Ovary (tissue), 9 donors: Measurements from ENCODE around the gene HDAC1. TPM values are rescaled to one million over a fixed set of nuclear protein-coding genes. Genes with fewer than 3 reads are reported as not detected.

Source experiments
- DNase-seq, 5 donors: peaks; one replicate each; pipeline ENCODE4 v3.0.0-alpha.2; 2019 to 2020
- H3K27ac ChIP-seq, 2 donors: fragments of 200-600 bp; one replicate each; pipeline versions ENCODE4 v1.5.1 to v1.8.0; 2019 to 2022
- H3K27me3 ChIP-seq: fragments of 200-600 bp; one replicate; pipeline ENCODE4 v1.8.0; 2022
- H3K36me3 ChIP-seq: fragments of 200-600 bp; sonication (generic); one replicate; pipeline ENCODE4 v1.5.1; 2019
- H3K4me1 ChIP-seq: one replicate; pipeline ENCODE4 v1.8.1; 2013; ENCODE audit warnings: mild to moderate bottlenecking, moderate library complexity; ENCODE audit not compliant: insufficient read depth
- H3K4me3 ChIP-seq: fragments of 200-600 bp; sonication (generic); one replicate; pipeline ENCODE4 v1.5.1; 2017
- H3K9me3 ChIP-seq, 2 donors: fragments of 200-600 bp in 1 of 2; sonication (generic) in 1 of 2; one replicate each; pipeline versions ENCODE4 v1.5.1 to v1.8.1; 2013 to 2019; ENCODE audit warnings: mild to moderate bottlenecking in 1 of 2, moderate library complexity in 1 of 2
- EP300 ChIP-seq: sonication (generic); formaldehyde crosslinking; IDR thresholded peaks from one replicate; pipeline ENCODE4 v1.6.1; 2017; ENCODE audit warnings: antibody characterized with exemption
- POLR2A ChIP-seq: fragments of 450-650 bp; IDR thresholded peaks from one replicate; pipeline ENCODE4 v1.6.1; 2017; ENCODE audit warnings: antibody characterized with exemption, mild to moderate bottlenecking, moderate library complexity
- WGBS, 3 donors: extraction: QIAGEN DNeasy Blood & Tissue Kit in 1 of 3; methylation state at CpG; one replicate each; pipeline versions ENCODE4 v1.1.5 to v1.1.7; 2013 to 2017; 5-methylcytosine and 5-hydroxymethylcytosine counted together
- intact Hi-C, 4 donors: fragments of 100-400 bp; cut with DNase I; formaldehyde crosslinking; loops; one replicate each; pipeline versions ENCODE4 v1.11.0 to v1.15.1; 2022 to 2023
- polyA plus RNA-seq, 2 donors: library from polyadenylated mRNA; stranded (reverse); fragments of 200-250 nt in 1 of 2; fragments of 350-450 nt in 1 of 2; fragmentation: Illumina TruSeq in 1 of 2; extraction: RNeasy Lipid Tissue Mini Kit (QIAGEN cat#74804) in 1 of 2; gene quantifications; one replicate each; pipeline ENCODE4 v1.2.3, GENCODE V29; 2013 to 2014
- total RNA-seq, 7 donors: library from RNA; depleted of rRNA in 2 of 7; stranded (reverse); fragments of >200 nt in 2 of 7; fragmentation: NEBNext Ultra II Directional in 3 of 7; extraction: Animal tissue kit (Norgen Biotek cat#: 25700) in 3 of 7; gene quantifications; one replicate each; pipeline versions ENCODE4 v1.1.0 to v1.2.4, GENCODE V29; 2016 to 2023
- TF ChIP-seq, protein P1 (sequence below), 3 donors: fragments of 450-650 bp in 2 of 3; fragments of 200-600 bp in 1 of 3; IDR thresholded peaks; one replicate each; pipeline versions ENCODE4 v1.5.1 to v1.8.0; 2016 to 2022; ENCODE audit warnings: antibody characterized with exemption in 3 of 3, mild to moderate bottlenecking in 1 of 3
- donor health status: DM: no; HTN: no; CAD: no; lungs with moderate emphysema.
- donor health status: DM: no; HTN: no; CAD: no.
- donor health status: Bipolar disorder and iron deficiency.
- donor health status: DM: yes; HTN: yes; CAD: no.
- donor health status: DM: no; HTN: no; CAD: no.
- donor health status: DM: yes; HTN: yes; CAD: no.

The HDAC1 gene
- total and polyA plus RNA-seq, 9 donors, result 52.9 to 107 (median 89.2) TPM

DNA sequence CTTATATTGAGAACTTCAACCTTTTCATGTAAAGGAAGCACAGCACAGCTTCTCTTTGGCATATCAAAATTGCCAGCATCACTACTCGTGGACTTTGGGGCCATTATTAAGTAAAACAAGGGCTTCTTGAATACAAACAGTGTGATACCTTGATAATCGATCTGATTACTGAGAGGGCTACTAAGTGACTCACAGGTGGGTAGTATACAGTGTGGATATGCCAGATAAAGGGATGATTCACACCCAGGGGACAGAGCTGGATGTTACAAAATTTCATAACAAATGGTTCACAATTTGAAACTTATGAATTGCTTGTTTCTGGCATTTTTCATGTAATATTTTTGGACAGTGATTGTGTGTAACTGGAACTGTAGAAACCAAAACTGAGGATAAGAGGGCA lies 15.4 kb downstream of the HDAC1 start:
- intact Hi-C loops, result no loop called here
- H3K27ac ChIP-seq, result no peak overlapping the region
- no peaks in the 10 kb centered on the region for H3K27me3 ChIP-seq
- H3K4me3 ChIP-seq, result no peak overlapping the region
- H3K36me3 ChIP-seq, result no peaks in the 10 kb centered on the region
- H3K4me1 ChIP-seq, result peaks cover 15% of the 10 kb centered on the region
- TF ChIP-seq, protein P1, sequence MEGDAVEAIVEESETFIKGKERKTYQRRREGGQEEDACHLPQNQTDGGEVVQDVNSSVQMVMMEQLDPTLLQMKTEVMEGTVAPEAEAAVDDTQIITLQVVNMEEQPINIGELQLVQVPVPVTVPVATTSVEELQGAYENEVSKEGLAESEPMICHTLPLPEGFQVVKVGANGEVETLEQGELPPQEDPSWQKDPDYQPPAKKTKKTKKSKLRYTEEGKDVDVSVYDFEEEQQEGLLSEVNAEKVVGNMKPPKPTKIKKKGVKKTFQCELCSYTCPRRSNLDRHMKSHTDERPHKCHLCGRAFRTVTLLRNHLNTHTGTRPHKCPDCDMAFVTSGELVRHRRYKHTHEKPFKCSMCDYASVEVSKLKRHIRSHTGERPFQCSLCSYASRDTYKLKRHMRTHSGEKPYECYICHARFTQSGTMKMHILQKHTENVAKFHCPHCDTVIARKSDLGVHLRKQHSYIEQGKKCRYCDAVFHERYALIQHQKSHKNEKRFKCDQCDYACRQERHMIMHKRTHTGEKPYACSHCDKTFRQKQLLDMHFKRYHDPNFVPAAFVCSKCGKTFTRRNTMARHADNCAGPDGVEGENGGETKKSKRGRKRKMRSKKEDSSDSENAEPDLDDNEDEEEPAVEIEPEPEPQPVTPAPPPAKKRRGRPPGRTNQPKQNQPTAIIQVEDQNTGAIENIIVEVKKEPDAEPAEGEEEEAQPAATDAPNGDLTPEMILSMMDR (IDR thresholded peaks at IDR 0.05), result no peak
- no peak for TF ChIP-seq POLR2A
- no peak for TF ChIP-seq EP300
- 59 to 70% (median 62%) methylated on average over 2 of the region's 2 CpGs for WGBS, 3 donors
- DNase-seq, result no peak
- H3K9me3 ChIP-seq, result no peaks in the 10 kb centered on the region

DNA sequence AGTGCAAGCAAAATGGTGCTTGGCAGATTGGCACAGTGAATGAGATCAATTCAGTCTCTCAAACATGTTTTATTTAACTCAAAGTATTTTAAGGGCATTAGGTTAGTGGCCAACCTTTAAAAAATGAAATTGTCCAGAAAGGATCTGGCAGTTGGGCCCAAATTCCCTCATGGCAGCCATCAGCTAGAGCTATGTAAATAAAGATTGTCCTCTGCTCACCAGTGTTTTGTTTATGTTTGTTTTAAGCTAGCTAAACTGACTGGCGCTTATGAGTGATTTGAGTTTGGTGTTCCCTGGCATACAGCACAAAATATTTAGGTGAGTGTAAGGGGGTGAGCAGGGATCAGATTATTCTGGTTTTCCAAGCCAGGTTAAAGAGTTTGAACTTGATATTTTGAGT lies 18.1 kb downstream of the HDAC1 start:
- 71 to 95% (median 77%) methylated on average over 1 of the region's 1 CpG for WGBS, 3 donors
- no peak overlapping the region for H3K4me3 ChIP-seq
- H3K4me1 ChIP-seq, result peaks cover 15% of the 10 kb centered on the region
- intact Hi-C loops, result no loop called here
- DNase-seq, result no peak
- H3K36me3 ChIP-seq, result no peaks in the 10 kb centered on the region
- no peaks in the 10 kb centered on the region for H3K9me3 ChIP-seq
- no peak overlapping the region for H3K27ac ChIP-seq
- no peaks in the 10 kb centered on the region for H3K27me3 ChIP-seq
- no peak for TF ChIP-seq EP300
- TF ChIP-seq POLR2A, result no peak
- TF ChIP-seq, protein P1 (IDR thresholded peaks at IDR 0.05), result no peak

DNA sequence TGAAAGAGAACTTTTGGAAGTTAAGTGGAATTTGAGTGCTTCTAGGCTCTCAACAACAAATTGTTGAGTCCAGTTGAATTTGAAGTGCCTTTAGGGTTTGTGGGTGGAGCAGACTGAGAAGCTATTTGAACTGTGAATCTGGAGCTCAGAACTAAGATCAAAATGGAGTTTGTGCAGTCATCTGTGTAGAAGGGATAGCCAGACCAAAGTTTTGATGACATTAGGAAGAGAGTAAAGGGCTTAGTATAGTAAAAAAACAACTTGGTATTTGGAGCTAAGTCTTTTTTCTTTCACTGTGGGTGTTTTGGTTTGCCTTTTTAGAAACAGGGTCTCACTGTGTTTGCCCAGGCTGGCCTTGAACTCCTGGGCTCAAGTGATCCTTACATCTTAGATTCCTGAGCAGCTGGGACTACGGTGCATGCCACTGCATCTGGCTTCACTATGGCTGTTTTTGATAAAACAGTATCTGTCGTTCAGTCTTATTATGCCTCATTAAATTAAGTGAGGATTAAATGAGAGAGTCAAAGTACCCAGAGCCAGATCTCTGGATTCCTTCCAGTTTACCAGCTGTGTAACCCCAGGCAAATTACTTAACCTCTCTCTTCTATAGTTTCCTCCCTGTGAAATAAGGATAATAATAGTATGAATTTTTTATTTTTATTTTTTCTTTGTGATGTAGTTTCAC lies 20.0 kb downstream of the HDAC1 start:
- Histone ChIP-seq H3K9me3 (no peaks in the 10 kb centered on the region), H3K27ac (peak overlapping the region in 1 of 2 donors; percentile 42), H3K4me3 (no peak overlapping the region), H3K27me3 (no peaks in the 10 kb centered on the region), H3K36me3 (no peaks in the 10 kb centered on the region), H3K4me1 (peaks cover 15% of the 10 kb centered on the region)
- intact Hi-C loops, result no loop called here
- no peak for DNase-seq
- 7 to 19% (median 9%) methylated on average over 2 of the region's 2 CpGs for WGBS, 3 donors
- TF ChIP-seq EP300, result no peak
- TF ChIP-seq POLR2A, result no peak
- TF ChIP-seq, protein P1 (IDR thresholded peaks at IDR 0.05), result no peak

DNA sequence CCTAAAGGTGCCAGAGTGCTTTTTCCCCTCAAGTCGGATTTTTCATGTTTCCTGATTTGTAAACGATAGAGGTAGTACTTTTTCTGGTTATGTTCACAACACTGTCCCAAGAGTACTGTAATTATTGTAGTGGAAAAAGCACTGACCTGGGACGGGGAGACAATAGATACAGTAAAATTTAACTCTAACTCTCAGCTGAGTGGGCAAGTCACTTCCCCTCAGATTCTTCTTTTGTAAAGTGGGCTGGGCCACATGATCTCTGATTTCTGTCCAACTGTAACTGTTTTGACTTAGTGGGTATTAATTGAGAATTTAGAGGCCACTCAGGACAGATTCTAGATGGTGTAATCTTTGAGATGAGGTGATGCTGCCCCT lies 25.0 kb downstream of the HDAC1 start:
- no peak for DNase-seq
- Histone ChIP-seq H3K27ac (no peak overlapping the region), H3K9me3 (no peaks in the 10 kb centered on the region), H3K4me3 (no peak overlapping the region), H3K27me3 (no peaks in the 10 kb centered on the region), H3K4me1 (peaks cover under 1% of the 10 kb centered on the region), H3K36me3 (no peaks in the 10 kb centered on the region)
- WGBS, 3 donors, result 67 to 80% (median 80%) methylated on average over 3 of the region's 3 CpGs
- no peak for TF ChIP-seq POLR2A
- no peak for TF ChIP-seq EP300
- TF ChIP-seq, protein P1 (IDR thresholded peaks at IDR 0.05), result no peak
- intact Hi-C loops, result no loop called here
